Spleen (tissue), 7 donors: ENCODE results near the gene BCL6.

Experiments used
- POLR2A ChIP-seq, 3 donors: fragments of 450-650 bp; IDR thresholded peaks; one replicate each; pipeline ENCODE4 v1.5.1; 2017; ENCODE audit warnings: antibody characterized with exemption in 3 of 3, mild to moderate bottlenecking in 1 of 3
- POLR2AphosphoS5 ChIP-seq, 3 donors: sonication (generic); formaldehyde crosslinking; IDR thresholded peaks; one replicate each; pipeline ENCODE4 v1.5.1; 2017; ENCODE audit warnings: antibody characterized with exemption in 3 of 3
- TF ChIP-seq, protein P1 (sequence below), 11 experiments: fragments of 200-600 bp in 7 of 11; fragments of 450-650 bp in 4 of 11; sonication (generic) in 4 of 11; IDR thresholded peaks in 8 of 11; conservative IDR thresholded peaks in 3 of 11; 1 replicate in 7 of 11; 2 replicates in 4 of 11; pipeline versions ENCODE4 v1.4.0 to v1.8.0; 2016 to 2021; ENCODE audit warnings: antibody characterized with exemption in 11 of 11, inconsistent platforms in 4 of 11, mild to moderate bottlenecking in 1 of 11
- donor health status: DM: no; HTN: no; CAD: no; lungs with moderate emphysema.
- donor health status: DM: no; HTN: no; CAD: no.
- donor health status: DM: no; HTN: no; CAD: no.

DNA sequence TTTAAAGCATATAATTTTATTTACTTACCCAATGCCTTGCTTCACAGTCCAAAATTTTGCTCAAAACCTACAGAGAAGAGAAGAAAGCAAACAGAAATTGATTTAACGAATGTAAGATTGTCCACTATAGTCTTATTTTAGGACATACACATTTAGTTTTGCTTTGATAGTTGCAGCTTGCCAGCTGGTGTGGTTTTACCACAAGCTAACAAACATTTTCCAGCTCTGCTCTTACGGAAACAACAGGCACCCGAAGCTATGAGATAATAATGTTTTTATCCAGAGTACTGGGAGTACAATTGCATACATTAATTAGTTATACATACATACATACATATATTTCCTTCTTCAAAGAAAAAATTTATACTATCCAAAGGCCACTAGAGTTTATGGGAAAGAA is 10.4 kb downstream of the BCL6 start:
- TF ChIP-seq, protein P1, sequence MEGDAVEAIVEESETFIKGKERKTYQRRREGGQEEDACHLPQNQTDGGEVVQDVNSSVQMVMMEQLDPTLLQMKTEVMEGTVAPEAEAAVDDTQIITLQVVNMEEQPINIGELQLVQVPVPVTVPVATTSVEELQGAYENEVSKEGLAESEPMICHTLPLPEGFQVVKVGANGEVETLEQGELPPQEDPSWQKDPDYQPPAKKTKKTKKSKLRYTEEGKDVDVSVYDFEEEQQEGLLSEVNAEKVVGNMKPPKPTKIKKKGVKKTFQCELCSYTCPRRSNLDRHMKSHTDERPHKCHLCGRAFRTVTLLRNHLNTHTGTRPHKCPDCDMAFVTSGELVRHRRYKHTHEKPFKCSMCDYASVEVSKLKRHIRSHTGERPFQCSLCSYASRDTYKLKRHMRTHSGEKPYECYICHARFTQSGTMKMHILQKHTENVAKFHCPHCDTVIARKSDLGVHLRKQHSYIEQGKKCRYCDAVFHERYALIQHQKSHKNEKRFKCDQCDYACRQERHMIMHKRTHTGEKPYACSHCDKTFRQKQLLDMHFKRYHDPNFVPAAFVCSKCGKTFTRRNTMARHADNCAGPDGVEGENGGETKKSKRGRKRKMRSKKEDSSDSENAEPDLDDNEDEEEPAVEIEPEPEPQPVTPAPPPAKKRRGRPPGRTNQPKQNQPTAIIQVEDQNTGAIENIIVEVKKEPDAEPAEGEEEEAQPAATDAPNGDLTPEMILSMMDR (IDR thresholded peaks at IDR 0.05 in 8 of 11, conservative IDR thresholded peaks at IDR 0.05 in 3 of 11), result no peak
- TF ChIP-seq POLR2A (IDR thresholded peaks at IDR 0.05) (no peak), POLR2AphosphoS5 (IDR thresholded peaks at IDR 0.05) (no peak)
